ENCODE results near the gene ANKRD62. TPM values are rescaled to one million over a fixed set of nuclear protein-coding genes. Genes with fewer than 3 reads are reported as not detected.

Gene ANKRD62
- total RNA-seq, 2 donors from 2014 or later, result 13.0 to 14.2 TPM

- DNase-seq (no peak), ATAC-seq (no peak)
- Histone ChIP-seq H3K4me1 (no peaks in the 10 kb centered on the region), H3K9me3 (no peaks in the 10 kb centered on the region), H3K27me3 (no peaks in the 10 kb centered on the region), H3K27ac (no peak overlapping the region), H3K36me3 (replicated peaks in 1 of 2; ENCODE audit: insufficient read depth in 1 of 2, low read depth in 2 of 2) (no peaks in the 10 kb centered on the region), H3K4me3 (no peak overlapping the region)
- intact Hi-C loops (cut with DNase I), result no loop called here
- 71 to 86% methylated on average over 4 of the region's 4 CpGs for WGBS, 2 donors
- no peak for TF ChIP-seq CTCF (IDR thresholded peaks at IDR 0.05)
- TF ChIP-seq POLR2A (IDR thresholded peaks at IDR 0.05), result no peak
These were observed 60.7 kb downstream of the ANKRD62 start for GRCh38 chr18:12154361-12154760.

GRCh38 chr18:12155996-12156395, 62.4 kb downstream of the ANKRD62 start:
- ATAC-seq, result no peak
- intact Hi-C loops (cut with DNase I), result no loop called here

GRCh38 chr18:12159446-12159845, 65.8 kb downstream of the ANKRD62 start:
- no peak overlapping the region for H3K4me3 ChIP-seq
- TF ChIP-seq POLR2A (IDR thresholded peaks at IDR 0.05) (no peak), CTCF (IDR thresholded peaks at IDR 0.05) (no peak)
- ATAC-seq (no peak), DNase-seq (no peak)
- no peaks in the 10 kb centered on the region for H3K4me1 ChIP-seq
- H3K27ac ChIP-seq, result no peak overlapping the region
- 54 to 55% methylated on average over 1 of the region's 1 CpG for WGBS, 2 donors
- H3K27me3 ChIP-seq, result no peaks in the 10 kb centered on the region
- no peaks in the 10 kb centered on the region for H3K36me3 ChIP-seq (replicated peaks in 1 of 2; ENCODE audit: insufficient read depth in 1 of 2, low read depth in 2 of 2)
- no peaks in the 10 kb centered on the region for H3K9me3 ChIP-seq
- intact Hi-C loops (cut with DNase I), result no loop called here

More at GRCh38 chr18:12155996-12156395, 62.4 kb downstream of the ANKRD62 start:
- no peak overlapping the region for H3K4me3 ChIP-seq
- TF ChIP-seq CTCF (IDR thresholded peaks at IDR 0.05) (no peak), POLR2A (IDR thresholded peaks at IDR 0.05) (no peak)
- H3K36me3 ChIP-seq (replicated peaks in 1 of 2; ENCODE audit: insufficient read depth in 1 of 2, low read depth in 2 of 2), result no peaks in the 10 kb centered on the region
- H3K9me3 ChIP-seq, result no peaks in the 10 kb centered on the region
- WGBS, 2 donors, result 91 to 95% methylated on average over 3 of the region's 3 CpGs
- H3K27me3 ChIP-seq, result no peaks in the 10 kb centered on the region
- H3K4me1 ChIP-seq, result no peaks in the 10 kb centered on the region
- H3K27ac ChIP-seq, result no peak overlapping the region
- DNase-seq, result no peak

GRCh38 chr18:12162786-12163185, 69.1 kb downstream of the ANKRD62 start:
- H3K4me1 ChIP-seq, result no peaks in the 10 kb centered on the region
- H3K27me3 ChIP-seq, result no peaks in the 10 kb centered on the region
- no peak overlapping the region for H3K27ac ChIP-seq
- H3K36me3 ChIP-seq (replicated peaks in 1 of 2; ENCODE audit: insufficient read depth in 1 of 2, low read depth in 2 of 2), result no peaks in the 10 kb centered on the region
- ATAC-seq (no peak), DNase-seq (no peak)
- H3K4me3 ChIP-seq, result no peak overlapping the region
- TF ChIP-seq POLR2A (IDR thresholded peaks at IDR 0.05) (no peak), CTCF (IDR thresholded peaks at IDR 0.05) (no peak)
- intact Hi-C loops (cut with DNase I), result no loop called here
- no peaks in the 10 kb centered on the region for H3K9me3 ChIP-seq

GRCh38 chr18:12165038-12165768, 71.6 kb downstream of the ANKRD62 start:
- Histone ChIP-seq H3K4me1 (no peaks in the 10 kb centered on the region), H3K4me3 (no peak overlapping the region), H3K27ac (no peak overlapping the region), H3K36me3 (replicated peaks in 1 of 2; ENCODE audit: insufficient read depth in 1 of 2, low read depth in 2 of 2) (no peaks in the 10 kb centered on the region), H3K27me3 (no peaks in the 10 kb centered on the region), H3K9me3 (no peaks in the 10 kb centered on the region)
- DNase-seq (no peak), ATAC-seq (no peak)
- 89 to 95% methylated on average over 2 of the region's 2 CpGs for WGBS, 2 donors
- intact Hi-C loops (cut with DNase I), result no loop called here
- TF ChIP-seq POLR2A (IDR thresholded peaks at IDR 0.05) (no peak), CTCF (IDR thresholded peaks at IDR 0.05) (no peak)
